ENCODE measurements around the gene PCBP4.

DNA sequence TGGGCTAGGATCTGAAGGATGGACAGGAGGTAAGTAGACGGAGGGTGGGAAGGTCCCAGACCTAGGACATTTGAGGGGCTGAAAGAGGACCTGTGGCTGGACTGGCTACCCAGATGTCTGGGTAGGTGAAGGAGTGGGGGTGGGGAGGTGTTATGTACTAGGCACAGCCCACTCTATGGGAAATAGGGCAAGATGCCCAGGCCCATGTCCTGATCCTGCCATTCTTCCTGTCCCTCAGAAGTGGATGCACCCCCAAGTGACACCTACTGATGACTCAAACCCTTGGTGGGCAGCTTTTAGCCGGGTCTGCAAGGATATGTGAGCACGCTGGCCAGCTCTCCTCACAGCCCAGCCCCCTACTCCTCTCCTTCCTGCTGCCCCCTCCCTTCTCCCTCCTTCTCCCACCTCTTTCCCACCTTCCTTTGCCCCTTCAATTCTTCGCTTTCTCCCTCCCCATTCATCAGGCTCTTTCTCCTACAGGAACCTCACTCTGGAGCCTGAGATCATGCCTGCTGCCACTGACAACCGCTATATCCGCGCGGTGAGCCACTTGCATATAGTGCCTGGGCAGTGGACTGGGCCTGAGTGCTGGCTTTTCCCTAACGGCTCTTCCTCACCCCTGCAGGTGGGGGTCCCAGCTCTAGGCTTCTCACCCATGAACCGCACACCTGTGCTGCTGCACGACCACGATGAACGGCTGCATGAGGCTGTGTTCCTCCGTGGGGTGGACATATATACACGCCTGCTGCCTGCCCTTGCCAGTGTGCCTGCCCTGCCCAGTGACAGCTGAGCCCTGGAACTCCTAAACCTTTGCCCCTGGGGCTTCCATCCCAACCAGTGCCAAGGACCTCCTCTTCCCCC, 21.3 kb upstream of the PCBP4 start:
- TF ChIP-seq CTCF (IDR thresholded peaks at IDR 0.05; ENCODE audit: low read depth, low read length) (no peak), EZH2phosphoT487 (IDR thresholded peaks at IDR 0.05; ENCODE audit: low read depth) (no peak)

Measured in OCI-LY3 (cell line).